GM12801 (cell line): ENCODE data around the gene MYPOP.
A peak's percentile ranks its signal among the peaks of the same experiment; 100 is the strongest.

Experiments
- CTCF ChIP-seq: IDR thresholded peaks from one replicate; pipeline ENCODE4 v1.5.1; 2011; ENCODE audit warnings: control low read depth; ENCODE audit not compliant: insufficient read length; ENCODE audit errors: extremely low read depth

The MYPOP gene

DNA sequence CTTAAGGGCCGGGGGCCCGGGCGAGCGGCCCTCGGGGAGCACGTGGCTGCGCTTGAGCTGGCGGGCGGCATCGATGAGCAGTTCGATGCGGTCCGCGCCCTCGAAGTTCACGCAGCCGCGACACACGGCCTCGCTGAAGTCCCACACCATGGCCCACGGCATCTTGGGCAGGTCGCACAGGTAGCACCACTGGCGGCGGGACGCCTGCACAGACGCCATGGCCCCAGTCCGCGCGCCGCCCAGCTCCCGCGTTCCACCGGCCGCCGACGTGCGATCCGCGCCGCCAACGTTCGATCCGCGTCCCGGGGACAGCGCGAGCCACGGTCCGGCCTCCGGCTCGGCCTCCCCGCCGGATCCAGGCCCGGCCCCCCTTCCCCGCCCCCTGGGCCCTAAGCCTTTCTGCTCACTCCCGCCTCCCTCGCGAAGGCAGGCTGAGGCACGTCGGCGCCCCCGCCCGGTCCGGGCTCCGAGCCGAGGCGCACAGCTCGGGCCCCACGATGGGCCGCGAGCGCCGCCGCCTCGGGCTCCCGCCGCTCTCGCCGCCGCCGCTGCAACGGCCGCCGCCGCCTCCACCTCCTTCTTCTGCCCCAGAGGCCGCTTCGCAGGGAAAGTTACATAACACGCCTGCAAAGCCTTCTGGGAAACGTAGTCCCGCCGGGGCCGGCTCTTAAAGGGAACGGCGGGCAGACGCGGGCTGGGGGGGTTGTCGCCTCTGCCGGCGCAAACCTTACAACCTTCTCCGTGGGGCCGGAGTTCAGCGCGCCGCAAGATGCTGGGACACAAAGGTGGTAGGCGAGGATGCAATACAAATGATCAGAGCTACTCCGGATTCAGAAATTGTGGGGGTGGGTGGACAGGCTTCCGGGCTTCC lies 16.6 kb downstream of the MYPOP start, which contains the start of gene IRF2BP1:
Gene IRF2BP1 (minus strand): TSS at position 586 of the 871 bp plus-strand sequence. CDS start 367 bp downstream, at position 219.
- TF ChIP-seq CTCF = no peak

DNA sequence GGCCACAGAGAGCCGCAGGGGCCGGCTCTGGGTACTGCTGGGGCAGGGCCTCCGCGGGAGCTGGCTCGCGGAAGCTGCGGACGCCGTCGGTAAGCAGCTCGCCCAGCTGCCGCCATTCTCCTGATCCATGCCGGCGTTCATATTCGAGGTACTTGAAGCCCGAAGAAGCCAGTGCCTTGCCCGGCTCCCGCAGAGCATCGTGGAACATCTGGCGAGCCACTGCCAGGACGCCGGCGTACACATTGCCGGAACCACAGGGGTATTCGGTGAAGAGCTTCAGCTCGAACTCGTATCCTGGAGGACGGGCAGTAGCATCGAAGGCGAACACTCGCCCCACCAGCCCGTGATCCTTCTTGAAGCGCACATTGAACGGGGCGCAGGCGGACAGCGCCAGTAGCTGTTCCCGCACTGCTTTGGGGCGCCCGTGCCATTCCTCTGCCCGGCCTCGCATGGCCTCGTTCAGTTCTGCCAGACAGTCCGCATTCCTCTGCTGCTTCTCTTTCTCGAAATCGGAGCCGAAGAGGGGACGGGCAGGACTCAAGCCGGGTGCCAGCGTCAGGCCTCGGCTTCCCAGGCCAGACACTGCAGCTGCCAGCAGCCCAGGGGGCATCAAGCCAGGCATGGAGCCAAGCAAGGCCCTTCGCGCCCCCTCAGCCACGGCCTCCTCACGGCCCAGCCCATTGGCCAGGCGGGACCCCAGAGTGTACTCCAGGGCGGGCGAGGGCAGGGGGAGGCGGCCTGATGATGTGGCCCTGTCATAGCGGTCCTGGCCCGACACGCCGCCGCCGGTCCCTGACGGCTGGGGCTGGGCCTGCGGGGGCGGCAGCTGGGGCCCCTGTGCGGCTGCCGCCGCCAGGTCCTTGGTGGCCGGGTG lies 17.5 kb downstream of the MYPOP start:
- TF ChIP-seq CTCF = no peak

- TF ChIP-seq CTCF = no peak
Measured at GRCh38 chr19:45883881-45884681, 18.3 kb downstream of the MYPOP start.

- no peak for TF ChIP-seq CTCF
Measured at GRCh38 chr19:45883586-45883880, 18.9 kb downstream of the MYPOP start.

GRCh38 chr19:45882652-45883585 lies 19.5 kb downstream of the MYPOP start:
- TF ChIP-seq CTCF = peak; percentile 37

- no peak for TF ChIP-seq CTCF
Measured at GRCh38 chr19:45881909-45882528, 20.4 kb downstream of the MYPOP start.
